ENCODE results near the gene SLC10A7.

The SLC10A7 gene

GRCh38 chr4:146346276-146346675 lies 175.5 kb downstream of the SLC10A7 start:
- DNase-seq = no peak

GRCh38 chr4:146343776-146344175 lies 178.0 kb downstream of the SLC10A7 start:
- no peak for DNase-seq

- DNase-seq = no peak
Measured at GRCh38 chr4:146343199-146343598, 178.5 kb downstream of the SLC10A7 start.

- DNase-seq = no peak
Measured at GRCh38 chr4:146342600-146343192, 179.0 kb downstream of the SLC10A7 start.

- no peak for DNase-seq
Measured at GRCh38 chr4:146340798-146341197, 180.9 kb downstream of the SLC10A7 start.

- no peak for DNase-seq
Measured at GRCh38 chr4:146338512-146338911, 183.2 kb downstream of the SLC10A7 start.

- no peak for DNase-seq
Measured at GRCh38 chr4:146336410-146336807, 185.3 kb downstream of the SLC10A7 start.

- DNase-seq = no peak
Measured at GRCh38 chr4:146335763-146336409, 185.9 kb downstream of the SLC10A7 start.

GRCh38 chr4:146334862-146335449 lies 186.8 kb downstream of the SLC10A7 start:
- no peak for DNase-seq

- no peak for DNase-seq
Measured at GRCh38 chr4:146333895-146334262, 187.9 kb downstream of the SLC10A7 start.

GRCh38 chr4:146333187-146333894 lies 188.4 kb downstream of the SLC10A7 start:
- peak; percentile 8 for DNase-seq

GRCh38 chr4:146330392-146330791 lies 191.3 kb downstream of the SLC10A7 start:
- DNase-seq = no peak

GRCh38 chr4:146329050-146329716 lies 192.6 kb downstream of the SLC10A7 start:
- DNase-seq = no peak

GRCh38 chr4:146327859-146328650 lies 193.7 kb downstream of the SLC10A7 start:
- DNase-seq = no peak

- DNase-seq = no peak
Measured at GRCh38 chr4:146318894-146319293, 202.8 kb downstream of the SLC10A7 start.

- DNase-seq = no peak
Measured at GRCh38 chr4:146317783-146318182, 204.0 kb downstream of the SLC10A7 start.

- DNase-seq = no peak
Measured at GRCh38 chr4:146315184-146315583, 206.6 kb downstream of the SLC10A7 start.

- no peak for DNase-seq
Measured at GRCh38 chr4:146311238-146311970, 210.3 kb downstream of the SLC10A7 start.

GRCh38 chr4:146310319-146311021 lies 211.3 kb downstream of the SLC10A7 start:
- no peak for DNase-seq

- DNase-seq = no peak
Measured at GRCh38 chr4:146308951-146309350, 212.8 kb downstream of the SLC10A7 start.

GRCh38 chr4:146302822-146303221 lies 218.9 kb downstream of the SLC10A7 start:
- DNase-seq = no peak

All from activated naive CD4-positive, alpha-beta T cell treated with Interleukin-2 at 50 U/mL for 16 hours (primary cell).